ENCODE results near the gene SLAMF1.

The SLAMF1 gene

GRCh38 chr1:160621633-160622413 lies 25.0 kb downstream of the SLAMF1 start:
- TF ChIP-seq, protein P1, sequence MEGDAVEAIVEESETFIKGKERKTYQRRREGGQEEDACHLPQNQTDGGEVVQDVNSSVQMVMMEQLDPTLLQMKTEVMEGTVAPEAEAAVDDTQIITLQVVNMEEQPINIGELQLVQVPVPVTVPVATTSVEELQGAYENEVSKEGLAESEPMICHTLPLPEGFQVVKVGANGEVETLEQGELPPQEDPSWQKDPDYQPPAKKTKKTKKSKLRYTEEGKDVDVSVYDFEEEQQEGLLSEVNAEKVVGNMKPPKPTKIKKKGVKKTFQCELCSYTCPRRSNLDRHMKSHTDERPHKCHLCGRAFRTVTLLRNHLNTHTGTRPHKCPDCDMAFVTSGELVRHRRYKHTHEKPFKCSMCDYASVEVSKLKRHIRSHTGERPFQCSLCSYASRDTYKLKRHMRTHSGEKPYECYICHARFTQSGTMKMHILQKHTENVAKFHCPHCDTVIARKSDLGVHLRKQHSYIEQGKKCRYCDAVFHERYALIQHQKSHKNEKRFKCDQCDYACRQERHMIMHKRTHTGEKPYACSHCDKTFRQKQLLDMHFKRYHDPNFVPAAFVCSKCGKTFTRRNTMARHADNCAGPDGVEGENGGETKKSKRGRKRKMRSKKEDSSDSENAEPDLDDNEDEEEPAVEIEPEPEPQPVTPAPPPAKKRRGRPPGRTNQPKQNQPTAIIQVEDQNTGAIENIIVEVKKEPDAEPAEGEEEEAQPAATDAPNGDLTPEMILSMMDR (IDR thresholded peaks at IDR 0.05; ENCODE audit: insufficient read depth, low read length, poor library complexity, severe bottlenecking): no peak
- Histone ChIP-seq H3K36me3 (ENCODE audit: control insufficient read depth, insufficient read depth, low read length) (peaks cover 18% of the 10 kb centered on the region), H3K27me3 (replicated peaks; ENCODE audit: control insufficient read depth, insufficient read depth, low read length) (no peaks in the 10 kb centered on the region), H3K4me3 (replicated peaks; ENCODE audit: low read depth, low read length) (no peak overlapping the region)
- no peak for DNase-seq (ENCODE audit: extremely low read depth, insufficient read length)

DNA sequence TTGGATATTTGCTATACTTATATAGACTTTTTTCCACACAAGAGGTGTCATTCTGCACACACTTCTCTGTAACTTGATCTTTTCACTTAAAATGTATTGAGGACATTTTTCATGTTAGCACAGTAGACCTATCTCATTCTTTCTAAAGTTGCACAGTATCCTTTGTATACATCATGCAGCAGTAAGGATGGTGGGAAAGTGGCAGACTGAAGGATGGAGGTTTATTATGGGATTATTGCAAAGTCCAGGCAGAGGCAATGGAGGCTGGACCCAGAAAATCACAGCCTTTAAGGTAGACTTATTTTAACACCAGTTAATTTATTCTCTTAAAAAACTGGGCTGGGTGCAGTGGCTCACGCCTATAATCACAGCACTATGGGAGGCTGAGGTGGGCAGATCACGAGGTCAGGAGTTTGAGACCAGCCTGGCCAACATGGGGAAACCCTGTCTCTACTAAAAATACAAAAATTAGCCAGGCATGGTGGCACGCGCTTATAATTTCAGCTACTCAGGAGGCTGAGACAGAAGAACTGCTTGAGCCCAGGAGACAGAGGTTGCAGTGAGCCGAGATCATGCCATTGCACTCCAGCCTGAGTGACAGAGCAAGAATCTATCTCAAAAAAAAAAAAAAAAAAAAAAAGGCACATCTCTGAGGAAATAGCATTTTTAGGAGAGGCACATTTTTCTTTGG lies 25.8 kb downstream of the SLAMF1 start:
- no peak overlapping the region for H3K4me3 ChIP-seq (replicated peaks; ENCODE audit: low read depth, low read length)
- no peak for DNase-seq (ENCODE audit: extremely low read depth, insufficient read length)
- H3K36me3 ChIP-seq (ENCODE audit: control insufficient read depth, insufficient read depth, low read length): peaks cover 18% of the 10 kb centered on the region
- H3K27me3 ChIP-seq (replicated peaks; ENCODE audit: control insufficient read depth, insufficient read depth, low read length): no peaks in the 10 kb centered on the region
- TF ChIP-seq, protein P1 (IDR thresholded peaks at IDR 0.05; ENCODE audit: insufficient read depth, low read length, poor library complexity, severe bottlenecking): no peak

DNA sequence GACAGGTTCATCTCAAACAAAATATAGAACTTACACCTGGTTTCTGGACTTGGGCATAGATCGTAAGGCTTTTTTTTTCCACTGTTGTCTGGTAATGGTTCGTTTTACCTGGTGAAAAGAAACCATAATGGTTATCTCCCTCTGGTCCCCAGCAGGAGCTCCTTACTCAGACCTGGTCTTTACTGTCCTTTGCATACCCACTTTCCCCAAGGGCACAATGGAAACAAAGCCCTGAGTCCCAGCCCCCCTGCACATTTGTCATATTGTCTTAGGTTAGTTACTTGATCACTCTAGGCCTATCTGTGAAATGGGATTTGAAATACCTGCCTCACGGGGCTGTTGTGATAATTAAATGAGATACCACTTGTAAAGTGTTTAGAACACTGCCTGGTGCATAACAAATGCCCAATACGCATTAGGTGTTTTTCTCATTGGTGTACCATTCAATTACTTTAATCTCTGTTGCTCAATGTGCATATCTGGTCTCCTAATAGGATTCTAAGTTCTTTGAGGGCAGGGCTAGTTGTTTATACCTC lies 27.0 kb downstream of the SLAMF1 start:
- TF ChIP-seq, protein P1 (IDR thresholded peaks at IDR 0.05; ENCODE audit: insufficient read depth, low read length, poor library complexity, severe bottlenecking): no peak
- H3K4me3 ChIP-seq (replicated peaks; ENCODE audit: low read depth, low read length): no peak overlapping the region
- no peaks in the 10 kb centered on the region for H3K27me3 ChIP-seq (replicated peaks; ENCODE audit: control insufficient read depth, insufficient read depth, low read length)
- DNase-seq (ENCODE audit: extremely low read depth, insufficient read length): no peak
- H3K36me3 ChIP-seq (ENCODE audit: control insufficient read depth, insufficient read depth, low read length): peaks cover 21% of the 10 kb centered on the region

DNA sequence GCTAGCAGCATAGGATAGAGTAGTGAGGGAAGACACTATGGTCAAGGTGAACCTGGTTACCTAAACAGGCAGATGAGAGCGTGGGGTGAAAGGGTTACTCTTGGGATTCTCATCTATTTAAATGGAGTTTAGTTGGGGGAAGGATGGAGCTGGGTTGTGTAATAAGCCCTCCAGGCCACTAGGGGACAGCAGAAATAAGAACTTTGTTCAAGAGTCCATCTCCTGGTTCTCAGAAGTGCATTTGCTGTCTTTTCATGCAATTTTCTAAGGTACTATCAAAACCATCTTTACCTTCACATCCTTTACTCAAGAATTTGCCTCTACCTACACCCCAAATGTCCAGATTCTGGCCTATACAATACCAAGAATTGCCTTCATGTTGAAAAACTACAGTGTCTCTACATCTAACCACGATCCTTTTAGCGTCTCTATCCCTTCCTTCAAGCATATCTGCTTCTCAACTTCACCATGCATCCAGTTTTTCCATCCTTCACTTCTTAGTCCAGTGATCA lies 28.0 kb downstream of the SLAMF1 start:
- Histone ChIP-seq H3K27me3 (replicated peaks; ENCODE audit: control insufficient read depth, insufficient read depth, low read length) (no peaks in the 10 kb centered on the region), H3K4me3 (replicated peaks; ENCODE audit: low read depth, low read length) (no peak overlapping the region), H3K36me3 (ENCODE audit: control insufficient read depth, insufficient read depth, low read length) (peaks cover 23% of the 10 kb centered on the region)
- TF ChIP-seq, protein P1 (IDR thresholded peaks at IDR 0.05; ENCODE audit: insufficient read depth, low read length, poor library complexity, severe bottlenecking): peak; percentile 78
- no peak for DNase-seq (ENCODE audit: extremely low read depth, insufficient read length)

DNA sequence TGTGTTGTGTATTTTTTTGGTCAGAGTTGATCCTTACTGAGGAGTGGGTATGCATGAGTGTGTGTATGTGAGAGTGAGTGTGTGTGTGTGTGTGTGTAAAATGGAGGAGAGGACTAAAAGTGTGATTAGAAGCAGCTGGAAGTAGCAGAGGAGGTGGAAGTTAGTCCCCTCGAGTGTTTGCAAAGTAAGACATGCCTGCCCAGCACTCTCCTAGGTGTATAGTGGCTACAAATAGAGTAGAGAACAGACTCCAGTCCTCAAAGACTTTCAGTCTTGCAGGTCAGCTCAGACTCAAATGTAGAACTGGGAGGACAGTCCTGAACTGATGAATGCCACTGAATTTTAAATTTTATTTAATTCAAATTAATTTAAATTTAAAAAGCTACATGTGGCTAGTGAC lies 28.5 kb downstream of the SLAMF1 start:
- DNase-seq (ENCODE audit: extremely low read depth, insufficient read length): no peak
- TF ChIP-seq, protein P1 (IDR thresholded peaks at IDR 0.05; ENCODE audit: insufficient read depth, low read length, poor library complexity, severe bottlenecking): no peak
- Histone ChIP-seq H3K27me3 (replicated peaks; ENCODE audit: control insufficient read depth, insufficient read depth, low read length) (no peaks in the 10 kb centered on the region), H3K36me3 (ENCODE audit: control insufficient read depth, insufficient read depth, low read length) (peaks cover 20% of the 10 kb centered on the region), H3K4me3 (replicated peaks; ENCODE audit: low read depth, low read length) (no peak overlapping the region)
